ENCODE data around the gene ZSCAN18.

Gene ZSCAN18

GRCh38 chr19:58054901-58055874, 42.8 kb downstream of the ZSCAN18 start:
- TF ChIP-seq POLR2A (IDR thresholded peaks at IDR 0.05; ENCODE audit: low read depth, low read length) (no peak), TAF1 (IDR thresholded peaks at IDR 0.05; ENCODE audit: borderline replicate concordance, low read depth, low read length) (no peak), POLR2AphosphoS5 (IDR thresholded peaks at IDR 0.05; ENCODE audit: low read depth, low read length) (no peak)
- DNase-seq (ENCODE audit: insufficient read length) = no peak
- no peak for FAIRE-seq

DNA sequence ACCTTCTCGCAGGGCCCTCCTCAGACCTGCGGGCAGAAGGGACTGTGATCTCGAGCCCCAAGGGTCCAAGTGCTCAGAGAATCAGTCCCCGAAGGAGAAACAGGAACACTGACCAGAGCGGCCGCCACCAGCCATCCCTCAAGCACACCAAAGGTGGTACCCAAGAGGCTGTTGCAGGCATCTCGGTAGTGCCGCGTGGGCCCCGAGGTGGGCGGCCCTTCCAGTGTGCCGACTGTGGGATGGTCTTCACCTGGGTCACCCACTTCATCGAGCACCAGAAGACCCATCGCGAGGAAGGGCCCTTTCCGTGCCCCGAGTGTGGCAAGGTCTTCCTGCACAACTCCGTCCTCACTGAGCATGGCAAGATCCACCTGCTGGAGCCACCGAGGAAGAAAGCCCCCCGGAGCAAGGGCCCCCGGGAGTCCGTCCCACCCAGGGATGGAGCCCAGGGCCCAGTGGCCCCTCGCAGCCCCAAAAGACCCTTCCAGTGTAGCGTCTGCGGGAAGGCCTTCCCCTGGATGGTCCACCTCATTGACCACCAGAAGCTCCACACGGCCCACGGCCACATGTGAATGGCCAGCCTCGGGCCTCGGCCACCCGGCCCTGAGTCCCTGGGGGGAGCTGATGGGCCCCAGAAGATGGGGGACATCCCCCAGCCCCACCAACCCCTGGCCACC, 44.4 kb downstream of the ZSCAN18 start:
- no peak for TF ChIP-seq POLR2A (IDR thresholded peaks at IDR 0.05; ENCODE audit: low read depth, low read length)
- no peak for TF ChIP-seq POLR2AphosphoS5 (IDR thresholded peaks at IDR 0.05; ENCODE audit: low read depth, low read length)
- no peak for TF ChIP-seq TAF1 (IDR thresholded peaks at IDR 0.05; ENCODE audit: borderline replicate concordance, low read depth, low read length)
- FAIRE-seq = no peak
- DNase-seq (ENCODE audit: insufficient read length) = no peak

DNA sequence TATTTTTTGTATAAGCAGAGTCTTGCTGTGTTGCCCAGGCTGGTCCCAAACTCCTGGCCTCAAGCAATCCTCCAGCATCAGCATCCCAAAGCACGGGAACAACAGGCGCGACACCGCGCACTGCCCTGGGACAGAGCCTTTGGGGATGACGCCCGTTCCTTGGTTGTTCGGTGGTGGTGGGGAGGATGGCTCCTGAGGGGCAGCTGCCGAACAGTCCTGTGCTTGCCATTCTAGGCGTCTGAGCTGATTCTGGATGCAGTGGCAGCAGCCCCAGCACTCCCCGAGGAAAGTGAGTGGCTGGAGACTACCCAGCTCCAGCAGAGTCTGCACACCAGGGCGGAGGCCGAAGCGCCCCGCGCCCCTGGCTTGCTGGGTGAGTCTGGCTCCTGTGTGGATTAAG, 45.8 kb downstream of the ZSCAN18 start:
- no peak for DNase-seq (ENCODE audit: insufficient read length)
- no peak for FAIRE-seq
- no peak for TF ChIP-seq TAF1 (IDR thresholded peaks at IDR 0.05; ENCODE audit: borderline replicate concordance, low read depth, low read length)
- TF ChIP-seq POLR2A (IDR thresholded peaks at IDR 0.05; ENCODE audit: low read depth, low read length) = no peak

DNA sequence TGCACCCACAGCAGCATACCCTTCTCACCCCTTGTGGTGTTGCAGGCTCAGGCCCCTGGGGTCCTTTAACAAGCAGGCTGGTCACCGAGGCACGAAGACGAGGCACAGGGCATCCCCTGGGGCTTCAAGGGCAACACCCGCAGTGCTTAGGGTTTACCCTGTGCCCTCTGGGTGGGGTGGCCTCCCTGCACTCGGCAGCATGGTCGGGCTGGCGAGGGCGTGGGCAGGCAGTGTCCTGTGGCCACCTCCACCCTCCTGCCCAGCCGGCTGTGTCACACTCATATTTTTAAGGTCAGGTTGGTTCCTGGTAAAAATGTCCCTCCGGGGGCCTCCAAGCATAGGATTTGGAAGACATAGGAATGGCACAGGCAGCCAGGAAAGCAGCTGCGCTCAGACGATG, 50.4 kb downstream of the ZSCAN18 start:
- TF ChIP-seq POLR2AphosphoS5 (IDR thresholded peaks at IDR 0.05; ENCODE audit: low read depth, low read length) (no peak), POLR2A (IDR thresholded peaks at IDR 0.05; ENCODE audit: low read depth, low read length) (no peak), TAF1 (IDR thresholded peaks at IDR 0.05; ENCODE audit: borderline replicate concordance, low read depth, low read length) (no peak)
- FAIRE-seq (no peak), DNase-seq (ENCODE audit: insufficient read length) (no peak)

GRCh38 chr19:58046856-58047255, 51.2 kb downstream of the ZSCAN18 start:
- TF ChIP-seq TAF1 (IDR thresholded peaks at IDR 0.05; ENCODE audit: borderline replicate concordance, low read depth, low read length) (no peak), POLR2A (IDR thresholded peaks at IDR 0.05; ENCODE audit: low read depth, low read length) (no peak)
- FAIRE-seq (no peak), DNase-seq (ENCODE audit: insufficient read length) (no peak)

DNA sequence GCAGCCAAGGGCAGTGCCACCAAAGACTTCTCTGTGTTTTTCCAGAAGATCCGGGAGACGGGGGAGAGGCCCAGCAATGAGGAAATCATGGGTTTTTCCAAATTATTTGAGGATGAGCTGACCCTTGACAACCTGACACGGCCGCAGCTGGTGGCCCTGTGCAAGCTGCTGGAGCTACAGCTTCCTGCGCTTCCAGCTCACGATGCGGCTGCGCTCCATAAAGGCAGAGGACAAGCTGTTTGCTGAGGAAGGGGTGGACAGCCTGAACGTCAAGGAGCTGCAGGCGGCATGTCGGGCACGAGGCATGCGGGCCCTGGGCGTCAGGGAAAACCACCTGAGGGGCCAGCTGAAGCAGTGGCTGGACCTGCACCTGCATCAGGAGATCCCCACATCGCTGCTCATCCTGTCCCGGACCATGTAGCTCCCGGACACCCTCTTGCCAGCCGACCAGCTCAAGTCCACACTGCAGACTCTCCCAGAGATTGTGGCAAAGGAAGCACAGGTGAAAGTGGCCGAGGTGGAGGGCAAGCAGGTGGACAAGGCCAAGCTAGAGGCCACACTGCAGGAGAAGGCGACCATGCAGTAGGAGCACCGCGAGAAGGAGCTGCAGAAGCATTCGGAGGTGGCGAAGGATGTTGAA, 52.5 kb downstream of the ZSCAN18 start:
- no peak for TF ChIP-seq POLR2A (IDR thresholded peaks at IDR 0.05; ENCODE audit: low read depth, low read length)
- no peak for TF ChIP-seq POLR2AphosphoS5 (IDR thresholded peaks at IDR 0.05; ENCODE audit: low read depth, low read length)
- no peak for TF ChIP-seq TAF1 (IDR thresholded peaks at IDR 0.05; ENCODE audit: borderline replicate concordance, low read depth, low read length)
- FAIRE-seq (no peak), DNase-seq (ENCODE audit: insufficient read length) (no peak)

DNA sequence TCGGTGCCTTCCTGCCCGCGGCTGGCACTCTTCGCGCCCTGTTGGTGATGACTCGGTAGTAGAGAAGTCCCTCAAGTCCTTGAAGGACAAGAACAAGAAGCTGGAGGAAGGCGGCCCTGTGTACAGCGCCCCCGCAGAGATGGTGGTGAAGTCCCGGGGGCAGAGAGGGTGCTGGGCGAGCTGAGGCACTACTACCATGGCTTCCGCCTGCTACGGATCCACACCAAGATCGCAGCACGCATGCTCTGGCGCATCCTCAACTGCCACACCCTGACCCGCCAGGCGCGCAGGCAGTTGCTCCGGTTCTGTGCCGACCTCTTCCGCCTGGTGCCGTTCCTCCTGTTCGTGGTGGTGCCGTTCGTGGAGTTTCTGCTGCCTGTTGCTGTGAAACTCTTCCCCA, 53.1 kb downstream of the ZSCAN18 start:
- no peak for TF ChIP-seq POLR2AphosphoS5 (IDR thresholded peaks at IDR 0.05; ENCODE audit: low read depth, low read length)
- no peak for TF ChIP-seq TAF1 (IDR thresholded peaks at IDR 0.05; ENCODE audit: borderline replicate concordance, low read depth, low read length)
- TF ChIP-seq POLR2A (IDR thresholded peaks at IDR 0.05; ENCODE audit: low read depth, low read length) = no peak
- DNase-seq (ENCODE audit: insufficient read length) (no peak), FAIRE-seq (no peak)

DNA sequence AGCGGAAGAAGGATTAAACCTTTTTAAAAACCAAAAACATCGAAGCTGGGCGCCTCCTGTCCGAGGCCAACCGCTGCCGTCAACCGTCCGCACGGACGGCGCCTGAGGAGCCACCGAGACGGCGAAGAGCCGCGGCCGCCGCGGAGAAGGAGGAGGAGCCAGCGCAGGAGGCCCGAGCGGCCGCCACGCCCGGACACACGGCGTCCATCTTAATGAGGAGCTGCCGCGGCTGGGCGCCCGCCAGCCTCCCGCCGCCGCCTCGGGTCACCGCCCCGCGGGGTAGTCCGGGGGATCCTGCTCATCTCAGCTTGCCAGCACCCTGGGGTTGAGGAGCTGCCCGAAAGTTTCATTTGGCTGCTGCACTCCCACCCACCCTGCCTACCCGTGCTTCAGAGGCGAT, 53.6 kb downstream of the ZSCAN18 start:
- TF ChIP-seq TAF1 (IDR thresholded peaks at IDR 0.05; ENCODE audit: borderline replicate concordance, low read depth, low read length) (no peak), POLR2A (IDR thresholded peaks at IDR 0.05; ENCODE audit: low read depth, low read length) (no peak), POLR2AphosphoS5 (IDR thresholded peaks at IDR 0.05; ENCODE audit: low read depth, low read length) (no peak)
- DNase-seq (ENCODE audit: insufficient read length) = no peak
- no peak for FAIRE-seq

GRCh38 chr19:58042495-58043340, 55.3 kb downstream of the ZSCAN18 start:
- DNase-seq (ENCODE audit: insufficient read length) (no peak), FAIRE-seq (no peak)
- TF ChIP-seq TAF1 (IDR thresholded peaks at IDR 0.05; ENCODE audit: borderline replicate concordance, low read depth, low read length) (no peak), POLR2A (IDR thresholded peaks at IDR 0.05; ENCODE audit: low read depth, low read length) (no peak), POLR2AphosphoS5 (IDR thresholded peaks at IDR 0.05; ENCODE audit: low read depth, low read length) (no peak)

DNA sequence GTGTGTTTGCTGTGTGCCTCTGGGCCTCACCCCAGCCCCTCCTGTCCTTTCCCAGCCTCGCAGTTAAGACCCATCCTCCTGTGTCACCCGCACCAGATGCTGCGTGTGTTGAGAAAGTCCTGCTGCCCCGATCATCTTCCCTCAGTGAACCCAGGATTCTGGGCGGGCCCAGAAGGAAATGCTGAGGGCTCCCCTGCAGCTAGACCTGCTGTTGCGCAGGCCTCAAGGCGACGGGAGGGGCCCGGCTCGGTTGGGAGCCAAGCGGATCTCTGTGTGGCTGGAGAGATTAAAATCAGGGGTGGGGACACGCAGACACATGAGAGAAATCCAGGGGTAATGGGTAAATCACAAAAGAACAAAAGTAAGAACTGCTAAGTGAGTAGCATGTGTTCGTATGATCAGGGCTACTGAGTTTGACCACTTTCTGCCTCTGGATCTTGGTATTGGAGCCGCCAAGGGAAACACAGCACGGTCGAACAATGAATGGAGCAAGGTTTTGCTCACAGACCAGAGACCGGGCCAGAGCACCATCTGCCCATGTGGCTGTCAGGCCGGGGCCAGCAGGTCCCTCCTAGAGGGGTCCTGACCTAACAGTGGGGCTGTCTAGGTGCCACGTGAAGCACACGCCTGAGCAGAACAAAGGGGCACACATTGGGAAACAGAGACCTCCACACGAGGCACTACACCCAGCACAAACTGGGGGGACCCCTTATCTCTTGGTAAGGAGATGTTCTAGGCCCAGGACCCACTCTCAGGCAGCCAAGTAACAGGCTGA, 57.1 kb downstream of the ZSCAN18 start:
- no peak for TF ChIP-seq POLR2AphosphoS5 (IDR thresholded peaks at IDR 0.05; ENCODE audit: low read depth, low read length)
- TF ChIP-seq POLR2A (IDR thresholded peaks at IDR 0.05; ENCODE audit: low read depth, low read length) = no peak
- TF ChIP-seq TAF1 (IDR thresholded peaks at IDR 0.05; ENCODE audit: borderline replicate concordance, low read depth, low read length) = no peak
- no peak for DNase-seq (ENCODE audit: insufficient read length)
- no peak for FAIRE-seq

Data from GM12892 (cell line).